Measurements from ENCODE around the gene BMP5.

GRCh38 chr6:55772730-55773129 is 102.7 kb downstream of the BMP5 start:
- TF ChIP-seq, protein P1, sequence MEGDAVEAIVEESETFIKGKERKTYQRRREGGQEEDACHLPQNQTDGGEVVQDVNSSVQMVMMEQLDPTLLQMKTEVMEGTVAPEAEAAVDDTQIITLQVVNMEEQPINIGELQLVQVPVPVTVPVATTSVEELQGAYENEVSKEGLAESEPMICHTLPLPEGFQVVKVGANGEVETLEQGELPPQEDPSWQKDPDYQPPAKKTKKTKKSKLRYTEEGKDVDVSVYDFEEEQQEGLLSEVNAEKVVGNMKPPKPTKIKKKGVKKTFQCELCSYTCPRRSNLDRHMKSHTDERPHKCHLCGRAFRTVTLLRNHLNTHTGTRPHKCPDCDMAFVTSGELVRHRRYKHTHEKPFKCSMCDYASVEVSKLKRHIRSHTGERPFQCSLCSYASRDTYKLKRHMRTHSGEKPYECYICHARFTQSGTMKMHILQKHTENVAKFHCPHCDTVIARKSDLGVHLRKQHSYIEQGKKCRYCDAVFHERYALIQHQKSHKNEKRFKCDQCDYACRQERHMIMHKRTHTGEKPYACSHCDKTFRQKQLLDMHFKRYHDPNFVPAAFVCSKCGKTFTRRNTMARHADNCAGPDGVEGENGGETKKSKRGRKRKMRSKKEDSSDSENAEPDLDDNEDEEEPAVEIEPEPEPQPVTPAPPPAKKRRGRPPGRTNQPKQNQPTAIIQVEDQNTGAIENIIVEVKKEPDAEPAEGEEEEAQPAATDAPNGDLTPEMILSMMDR (IDR thresholded peaks at IDR 0.05; ENCODE audit: insufficient read depth, low read length): no peak
- no peak for TF ChIP-seq POLR2AphosphoS5 (IDR thresholded peaks at IDR 0.05; ENCODE audit: low read depth)
